ENCODE measurements around the gene MRRF. TPM values are rescaled to one million over a fixed set of nuclear protein-coding genes. Genes with fewer than 3 reads are reported as not detected.
A peak's percentile ranks its signal among the peaks of the same experiment; 100 is the strongest.
"Not testable (repeated sequence)": the region's sequence is repeated elsewhere in the genome, so short reads cannot be mapped to it uniquely, and the experiment has no call there.

Gene MRRF
- total RNA-seq, 1 donor from 2014 or later: 27.4 TPM

DNA sequence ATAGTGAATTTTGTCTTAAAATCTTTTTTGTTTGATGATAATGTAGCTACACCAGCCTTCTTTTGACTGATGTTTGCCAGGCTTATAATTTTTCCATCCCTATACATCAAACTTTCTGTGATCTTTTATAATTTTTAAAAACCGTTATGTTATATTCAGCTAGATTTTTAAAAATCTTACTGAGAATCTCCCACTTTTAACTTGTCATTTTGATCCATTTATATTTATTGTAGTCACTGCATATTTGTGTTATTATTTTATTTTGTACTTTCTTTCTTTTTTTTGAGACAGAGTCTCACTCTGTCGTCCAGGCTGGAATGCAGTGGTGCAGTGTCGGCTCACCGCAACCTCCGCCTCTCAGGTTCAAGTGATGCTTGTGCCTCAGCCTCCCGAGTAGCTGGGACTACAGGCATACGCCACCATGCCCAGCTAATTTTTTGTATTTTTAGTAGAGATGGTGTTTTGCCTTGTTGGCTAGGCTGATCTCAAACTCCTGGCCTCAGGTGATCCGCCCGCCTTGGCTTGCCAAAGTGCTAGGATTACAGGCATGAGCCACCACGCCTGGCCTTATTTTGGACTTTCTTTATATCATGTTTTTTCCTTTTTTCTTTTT, 12.7 kb downstream of the MRRF start:
- no peak for DNase-seq

DNA sequence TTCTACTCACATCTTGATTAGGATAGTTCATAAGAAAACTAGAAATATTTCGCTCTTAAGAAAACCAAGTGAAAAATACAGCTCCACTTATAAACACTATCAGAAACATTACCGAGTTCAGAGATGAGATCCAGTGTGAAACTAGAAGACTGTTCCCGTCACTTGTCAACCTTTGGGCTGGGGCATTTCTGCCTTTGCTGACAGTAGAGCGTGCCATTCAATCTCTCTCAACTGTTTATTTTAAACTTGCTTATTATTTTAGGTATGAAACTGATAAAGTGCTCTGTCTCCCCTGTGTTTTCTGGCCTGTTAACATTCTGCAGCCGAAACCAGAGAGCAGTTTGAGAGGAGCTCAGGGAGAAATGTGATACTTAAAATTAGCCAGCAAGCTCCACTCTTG, 16.7 kb downstream of the MRRF start:
- no peak for DNase-seq

DNA sequence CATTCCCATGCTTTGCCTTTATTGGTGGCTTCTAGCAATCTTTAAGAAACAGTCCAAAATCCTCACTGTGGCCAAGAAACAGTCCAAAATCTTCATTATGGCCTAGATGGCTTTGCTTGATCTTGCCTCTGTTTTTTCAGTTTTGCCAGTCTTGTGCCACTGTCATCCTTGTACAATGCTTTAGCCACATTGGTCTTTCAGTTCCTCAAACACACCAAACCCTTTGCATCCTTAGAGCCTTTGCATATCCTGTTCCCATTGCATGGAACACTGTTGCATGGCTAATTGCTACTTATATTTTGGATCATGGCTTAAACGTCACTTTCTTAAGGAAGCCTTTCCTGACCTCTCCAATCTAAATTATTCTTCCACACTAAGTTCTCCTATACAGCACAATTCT, 22.1 kb downstream of the MRRF start:
- no peak for DNase-seq

DNA sequence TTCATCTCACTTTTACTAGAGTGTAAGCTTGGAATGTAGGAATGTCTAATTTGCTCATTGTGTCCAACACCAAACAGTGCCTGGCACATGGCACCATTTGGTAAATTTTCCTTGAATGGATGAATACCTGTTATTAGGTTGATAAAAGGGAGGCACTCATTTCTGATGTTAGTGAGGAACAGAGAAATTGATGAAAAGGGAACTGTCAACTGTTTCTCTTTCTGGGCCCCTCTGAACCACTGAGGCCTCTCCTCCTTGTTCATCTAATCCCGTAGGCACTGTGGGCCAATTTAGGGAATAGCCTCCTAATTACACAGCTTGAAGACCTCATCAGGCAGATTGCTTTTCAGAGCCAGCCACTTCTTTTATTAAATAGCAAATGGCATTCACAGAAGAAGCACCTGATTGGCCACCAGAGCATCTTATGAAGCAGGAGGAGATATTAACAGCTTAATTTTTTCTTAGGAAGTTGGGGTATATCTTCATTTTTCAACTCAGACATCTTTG, 22.6 kb downstream of the MRRF start:
- no peak for DNase-seq

DNA sequence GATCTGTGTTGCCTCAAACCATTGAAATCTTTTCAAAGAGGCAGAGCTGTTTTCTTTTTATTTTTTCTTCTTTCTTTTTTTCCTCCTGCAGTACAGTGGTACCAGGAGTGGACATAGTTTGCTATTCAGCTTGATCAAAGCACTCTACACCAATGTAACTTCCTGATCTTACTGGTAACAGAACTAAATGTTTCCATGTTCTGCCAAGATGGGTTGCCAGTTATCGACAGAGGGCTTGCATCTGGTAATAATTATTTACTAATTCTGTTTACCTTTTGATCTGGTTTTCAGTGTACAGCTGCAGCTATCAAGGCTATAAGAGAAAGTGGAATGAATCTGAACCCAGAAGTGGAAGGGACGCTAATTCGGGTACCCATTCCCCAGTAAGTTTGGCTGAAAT, 26.8 kb downstream of the MRRF start:
- DNase-seq: no peak

DNA sequence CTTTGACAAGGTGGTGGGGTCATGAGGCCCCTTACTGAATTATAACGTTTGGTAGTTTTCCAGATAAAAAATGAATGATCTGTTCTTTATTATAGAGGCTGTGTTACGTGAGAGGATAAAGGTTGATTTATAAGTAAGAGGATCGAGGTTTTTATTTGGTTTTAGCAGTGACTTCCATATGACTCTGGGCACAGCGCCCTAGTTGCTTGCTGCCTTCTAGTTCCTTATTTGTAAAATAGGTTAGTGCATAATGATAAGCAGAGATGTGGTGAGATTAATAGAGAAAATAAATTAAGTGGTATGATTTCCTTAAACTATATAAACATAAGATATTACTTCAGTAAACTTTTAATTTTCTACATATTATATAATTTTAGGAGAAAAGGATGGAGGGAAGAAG, 29.8 kb downstream of the MRRF start:
- no peak for DNase-seq

DNA sequence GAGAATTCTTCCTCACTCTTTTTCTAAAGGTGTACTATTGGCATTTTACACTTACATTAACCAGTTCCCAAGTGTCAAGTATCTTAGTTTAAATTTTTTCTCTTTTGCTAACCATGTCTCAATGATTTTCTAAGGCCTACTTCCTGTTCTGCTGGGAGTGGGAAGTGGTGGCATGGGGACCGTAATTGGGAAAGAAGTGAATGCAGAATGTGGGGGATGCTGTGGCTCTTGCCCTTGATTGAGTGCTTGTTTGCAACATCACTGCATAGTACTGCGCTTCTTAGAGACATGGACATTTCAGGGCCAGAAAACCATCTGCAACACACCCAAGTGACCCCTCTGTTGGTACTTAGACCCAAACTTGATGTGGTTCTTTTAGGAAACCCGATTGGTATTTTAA, 32.8 kb downstream of the MRRF start:
- no peak for DNase-seq

DNA sequence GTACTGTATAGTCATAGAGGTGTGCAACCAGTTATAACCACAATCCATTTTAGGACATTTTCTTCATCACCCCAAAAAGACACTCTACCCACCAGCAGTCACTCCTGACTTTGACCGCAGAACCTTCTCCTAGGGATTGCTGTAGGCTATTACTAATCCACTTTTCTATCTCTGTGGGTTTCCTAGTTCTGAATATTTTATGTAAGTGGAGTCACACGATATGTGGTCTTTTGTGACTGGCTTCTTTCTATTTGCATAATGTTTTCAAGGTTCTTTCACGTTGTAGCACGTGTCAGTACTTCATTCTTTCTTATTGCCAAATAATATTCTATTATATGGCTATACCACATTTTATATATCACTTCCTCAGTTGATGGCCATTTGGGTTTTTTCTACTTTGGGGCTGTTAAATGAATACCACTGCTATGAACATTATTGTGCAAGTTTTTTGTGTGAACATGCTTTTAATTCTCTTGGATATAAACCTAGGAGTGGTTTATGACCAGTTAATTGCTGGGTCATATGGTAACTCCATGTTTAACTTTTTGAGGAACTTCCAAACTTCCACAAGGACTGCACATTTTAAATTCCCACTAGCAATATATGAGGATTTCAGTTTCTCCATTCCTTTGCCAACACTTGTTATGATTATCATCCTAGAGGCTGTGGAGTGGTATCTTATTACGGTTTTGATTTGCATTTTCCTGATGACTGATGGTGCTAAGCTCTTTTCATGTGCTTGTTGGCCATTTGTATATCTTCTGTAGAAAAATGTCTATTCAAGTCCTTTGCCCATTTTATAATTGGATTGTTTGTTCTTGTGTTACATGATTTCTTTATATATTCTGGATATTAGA, 37.8 kb downstream of the MRRF start:
- no peak for DNase-seq

DNA sequence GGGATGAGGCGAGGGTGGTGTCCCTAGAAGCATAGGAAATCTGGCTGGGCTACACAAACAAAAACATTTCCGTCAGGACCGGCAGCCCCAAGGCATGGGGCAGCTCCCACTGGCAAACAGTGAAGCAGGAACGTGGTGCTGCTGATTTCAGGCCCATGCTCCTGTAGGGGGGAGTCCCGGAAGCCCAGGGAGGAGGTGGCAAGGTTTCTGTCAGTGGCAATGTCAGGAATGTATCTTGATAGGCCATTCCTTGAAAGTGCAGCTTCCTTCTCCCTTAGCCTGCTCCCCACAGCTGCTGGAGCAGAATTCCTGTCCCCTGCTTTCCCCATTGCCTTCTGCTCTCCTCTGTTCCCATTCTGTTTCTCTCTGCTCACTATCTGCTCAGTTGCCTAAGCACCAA, 42.4 kb downstream of the MRRF start:
- no peak for DNase-seq

DNA sequence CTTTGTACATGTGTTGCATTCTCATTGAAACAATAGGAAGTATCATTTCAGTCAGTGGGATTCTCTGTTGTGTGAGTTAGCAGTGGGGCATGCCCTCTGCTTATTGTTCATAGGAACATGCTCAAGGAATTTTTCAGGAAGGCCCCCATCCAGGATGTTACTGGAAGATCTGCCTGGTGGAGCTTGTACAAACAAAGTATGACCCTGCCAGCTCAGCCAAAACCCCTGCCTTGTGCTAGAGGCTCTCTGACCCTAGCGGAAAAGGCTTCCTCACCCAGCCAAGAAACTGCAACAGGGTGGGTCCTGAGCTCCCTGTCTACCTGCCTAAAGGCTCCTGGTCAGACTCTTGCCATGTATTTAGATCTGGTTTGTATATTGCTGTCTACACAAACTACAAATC, 43.2 kb downstream of the MRRF start:
- DNase-seq: peak; percentile 14

DNA sequence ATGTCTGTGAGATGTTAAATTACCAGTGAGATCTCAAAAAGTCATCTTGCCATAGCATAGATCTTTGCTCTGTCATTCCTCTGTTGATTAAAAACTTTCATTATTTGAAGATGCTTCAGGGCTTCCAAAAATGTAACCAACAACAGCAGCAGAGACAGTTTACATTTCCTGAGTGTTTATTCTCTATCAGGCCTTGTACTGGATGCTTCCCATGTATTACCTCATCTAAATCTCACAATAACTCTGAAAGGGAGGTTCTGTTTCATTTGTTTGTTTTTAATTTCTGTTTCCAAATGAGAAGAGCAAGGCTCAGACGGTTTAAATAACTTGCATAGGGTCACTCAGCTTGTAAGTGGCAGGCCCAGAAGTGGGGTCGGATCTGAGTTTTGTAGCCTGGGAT, 45.2 kb downstream of the MRRF start:
- DNase-seq: peak; percentile 33

DNA sequence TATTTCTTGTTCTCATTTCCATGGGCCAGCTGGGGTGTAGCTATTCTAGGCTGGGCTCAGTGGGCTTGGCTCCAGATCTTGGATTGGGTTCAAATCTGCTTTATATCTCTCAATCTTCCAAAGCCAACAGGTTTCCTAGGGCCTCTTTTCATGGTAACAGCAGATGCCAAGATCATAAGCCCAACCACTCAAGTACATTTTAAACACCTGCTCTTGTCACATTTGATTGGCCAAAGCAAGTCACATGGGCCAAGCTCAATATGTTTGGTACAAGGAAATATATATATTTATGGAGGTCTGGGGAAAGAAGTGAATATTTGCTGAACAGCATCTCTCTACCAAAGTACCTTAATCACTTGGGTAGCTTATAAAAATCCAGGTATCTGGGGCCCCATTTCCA, 49.5 kb downstream of the MRRF start:
- no peak for DNase-seq

DNA sequence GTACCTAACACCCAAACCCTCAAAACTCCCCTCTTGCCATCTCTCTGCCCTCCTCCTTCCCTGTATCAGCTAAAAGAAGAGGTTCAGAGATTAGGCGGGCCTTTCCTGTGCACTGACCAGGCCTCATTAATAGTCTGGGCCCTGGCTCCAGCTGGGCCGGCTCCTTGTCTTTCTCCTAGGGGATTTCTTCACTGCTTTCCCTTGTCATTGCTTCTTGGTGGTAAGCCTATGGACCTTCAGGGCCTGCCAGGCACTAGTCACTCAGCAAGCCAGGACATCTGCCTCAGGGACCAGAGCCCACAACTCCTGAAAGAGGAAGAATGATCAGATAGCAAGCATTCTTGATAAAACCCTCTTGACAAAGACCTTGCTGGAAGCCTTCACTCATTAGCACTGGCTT, 50.9 kb downstream of the MRRF start:
- no peak for DNase-seq

DNA sequence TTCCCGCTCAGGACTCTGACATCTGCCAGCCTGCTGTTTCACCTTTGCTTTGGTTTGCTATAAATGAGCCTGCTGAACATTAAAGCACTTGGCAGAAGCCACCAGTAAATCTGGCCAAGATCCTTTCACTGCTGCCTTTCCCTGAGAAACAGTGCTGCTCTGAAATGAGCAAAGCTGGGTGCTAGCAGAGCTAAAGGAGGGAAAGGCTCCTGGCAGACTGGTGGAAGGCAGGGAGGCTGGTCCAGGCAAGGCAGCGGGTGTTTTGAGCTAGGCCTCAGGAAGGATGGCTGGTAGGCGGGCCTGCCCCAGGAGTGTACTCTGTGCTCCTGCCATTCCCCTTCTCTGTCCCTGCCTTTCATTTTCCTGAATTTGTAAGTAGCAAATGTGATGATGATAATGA, 53.6 kb downstream of the MRRF start:
- DNase-seq: peak; percentile 27

DNA sequence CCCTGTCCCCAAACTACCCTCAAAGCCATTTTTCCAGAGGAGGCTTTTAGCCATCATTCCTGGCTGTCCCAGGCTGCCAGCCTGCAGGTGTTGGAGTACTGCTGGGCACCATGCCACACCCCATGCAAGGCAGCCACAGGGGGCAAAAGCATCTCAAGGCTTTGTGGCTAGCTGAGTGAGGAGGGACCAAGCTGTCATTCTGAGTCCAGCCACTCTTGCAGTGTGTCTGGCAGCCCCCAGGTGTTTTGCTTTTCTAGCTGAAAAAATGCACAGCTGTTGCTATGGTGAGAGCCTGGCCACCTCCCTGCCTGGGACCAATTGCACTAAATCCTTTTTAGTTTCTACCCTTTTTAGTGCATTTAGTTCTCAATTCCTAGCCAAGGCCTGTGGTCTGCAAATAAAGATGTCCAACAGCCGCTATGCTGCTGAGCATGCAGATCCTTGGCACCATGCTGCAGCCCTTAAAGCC, 55.8 kb downstream of the MRRF start:
- no peak for DNase-seq

DNA sequence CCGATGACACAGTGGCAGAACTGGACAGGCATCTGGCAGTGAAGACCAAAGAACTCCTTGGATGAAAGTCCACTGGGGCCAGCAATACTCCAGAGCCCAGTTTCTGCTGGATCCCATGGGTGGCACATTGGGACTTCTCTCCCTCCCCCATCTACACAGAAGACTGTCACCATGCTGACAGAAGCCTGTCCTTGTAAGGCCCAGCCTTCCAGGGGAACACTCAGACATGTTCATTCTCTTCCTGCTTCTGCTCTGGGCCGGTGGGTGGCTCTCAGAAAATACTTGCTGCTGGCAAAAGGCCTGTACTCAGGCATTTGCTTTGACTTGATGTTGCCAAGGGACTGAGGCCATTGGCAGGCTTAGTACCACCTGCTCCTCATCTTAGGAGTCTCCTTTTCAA, 57.9 kb downstream of the MRRF start:
- no peak for DNase-seq

DNA sequence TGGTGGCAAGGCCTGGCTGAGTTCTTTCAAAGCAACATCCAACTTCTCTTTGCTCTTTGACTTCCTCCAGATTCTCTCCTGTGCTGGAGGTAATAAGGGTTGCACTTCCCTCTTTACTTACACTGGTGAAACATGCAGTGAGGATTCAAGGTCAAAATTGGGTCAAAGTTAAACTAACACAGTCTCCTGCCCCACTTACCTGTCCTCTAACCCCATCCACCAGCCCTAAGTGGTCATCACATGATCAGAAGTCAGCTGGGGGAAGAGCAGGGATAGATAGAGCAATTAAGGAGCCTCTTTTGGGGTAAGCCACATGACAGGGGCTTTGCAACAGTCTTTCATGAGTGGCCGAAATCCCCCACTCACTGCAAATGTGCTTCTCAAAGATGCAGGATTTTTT, 60.0 kb downstream of the MRRF start:
- DNase-seq: not testable (repeated sequence)

DNA sequence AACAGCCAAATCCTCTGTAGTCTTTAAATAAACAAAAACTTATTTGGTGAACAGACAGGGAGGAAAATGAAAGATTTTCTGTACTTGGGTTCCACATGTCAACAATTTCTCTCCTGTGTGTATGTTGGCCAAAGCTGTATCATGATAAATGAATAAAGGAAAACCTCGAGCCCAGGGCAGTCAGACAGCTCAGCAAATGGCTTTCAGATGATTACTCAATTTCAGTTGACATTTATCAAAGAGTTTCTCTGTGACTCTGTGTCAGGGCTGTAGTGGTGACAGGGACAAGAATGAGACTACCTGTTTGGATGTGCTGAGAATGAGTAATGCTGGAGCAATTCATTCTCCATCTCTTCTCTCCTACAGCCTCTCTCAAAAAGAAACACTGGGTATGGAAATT, 60.4 kb downstream of the MRRF start:
- no peak for DNase-seq

DNA sequence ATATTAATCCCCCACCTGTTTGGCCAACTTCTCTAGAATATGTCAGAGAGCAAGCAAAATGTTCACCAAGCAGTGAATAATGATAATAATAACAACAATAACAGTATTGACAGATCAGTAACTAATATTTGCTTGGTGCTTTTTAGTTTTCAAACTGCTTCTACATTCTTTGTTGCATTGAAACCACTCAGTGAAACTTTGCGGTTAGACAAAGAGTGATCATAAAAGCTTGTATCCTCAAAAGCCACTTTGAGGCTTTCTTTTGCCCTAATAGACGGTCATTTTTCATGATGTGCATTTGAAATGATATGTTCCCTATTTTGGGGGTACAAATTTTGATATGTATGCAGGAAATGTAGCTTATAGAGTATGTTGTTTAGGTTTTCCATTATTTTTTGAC, 62.5 kb downstream of the MRRF start:
- DNase-seq: no peak

DNA sequence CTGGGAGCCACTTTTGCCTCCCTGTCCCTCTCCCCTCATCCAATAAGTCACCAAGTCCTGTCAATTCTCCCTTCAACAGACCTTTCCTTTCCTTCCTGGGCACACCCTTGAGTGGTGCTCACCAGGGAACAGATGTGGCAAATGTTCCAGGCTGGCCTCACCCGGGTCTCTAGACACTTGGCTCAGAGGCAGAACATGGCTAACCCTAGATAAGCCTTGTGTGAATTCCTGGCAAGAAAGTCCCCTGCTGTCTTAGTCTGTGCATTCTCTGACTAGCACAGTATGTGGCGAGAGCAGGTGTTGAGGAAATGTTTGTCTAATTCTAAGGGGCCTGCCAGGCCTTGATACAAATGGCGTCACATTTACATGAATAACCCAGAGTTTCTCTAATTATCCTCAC, 64.9 kb downstream of the MRRF start:
- DNase-seq: no peak

DNA sequence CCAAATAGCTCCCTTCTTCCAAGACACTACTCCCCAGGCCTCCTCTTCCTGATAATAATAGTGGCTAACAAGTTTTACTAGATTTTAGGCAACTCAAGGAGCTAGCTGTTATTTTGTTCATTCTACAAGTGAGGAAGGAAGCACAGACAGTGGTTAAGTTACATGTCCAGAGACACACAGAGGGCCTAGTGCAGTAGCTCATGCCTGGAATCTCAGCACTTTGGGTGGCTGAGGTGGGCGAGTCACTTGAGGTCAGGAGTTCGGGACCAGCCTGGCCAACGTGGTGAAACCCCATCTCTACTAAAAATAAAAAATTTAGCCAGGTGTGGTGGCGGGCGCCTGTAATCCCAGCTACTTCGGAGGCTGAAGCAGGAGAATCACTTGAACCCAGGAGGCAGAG, 65.8 kb downstream of the MRRF start:
- DNase-seq: not testable (repeated sequence)

DNA sequence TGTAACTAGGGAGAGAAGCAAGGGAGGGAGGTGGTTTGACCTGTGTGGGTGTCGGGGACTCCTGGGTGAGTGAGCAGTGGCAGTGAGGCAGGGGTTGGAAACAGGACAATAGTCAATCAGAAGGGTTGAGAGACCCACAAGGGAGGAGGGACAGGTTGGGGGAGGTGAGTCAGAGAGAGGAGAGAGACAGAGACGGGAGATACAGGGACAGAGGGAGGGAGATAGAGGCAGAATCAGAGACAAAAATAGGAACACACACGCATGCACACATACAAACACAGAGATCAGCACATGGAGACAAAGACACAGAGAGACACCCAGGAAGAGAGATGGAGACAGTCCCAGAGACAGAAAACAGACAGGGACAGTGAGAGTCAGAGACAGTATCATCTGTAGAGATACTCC, 66.8 kb downstream of the MRRF start:
- DNase-seq: no peak

DNA sequence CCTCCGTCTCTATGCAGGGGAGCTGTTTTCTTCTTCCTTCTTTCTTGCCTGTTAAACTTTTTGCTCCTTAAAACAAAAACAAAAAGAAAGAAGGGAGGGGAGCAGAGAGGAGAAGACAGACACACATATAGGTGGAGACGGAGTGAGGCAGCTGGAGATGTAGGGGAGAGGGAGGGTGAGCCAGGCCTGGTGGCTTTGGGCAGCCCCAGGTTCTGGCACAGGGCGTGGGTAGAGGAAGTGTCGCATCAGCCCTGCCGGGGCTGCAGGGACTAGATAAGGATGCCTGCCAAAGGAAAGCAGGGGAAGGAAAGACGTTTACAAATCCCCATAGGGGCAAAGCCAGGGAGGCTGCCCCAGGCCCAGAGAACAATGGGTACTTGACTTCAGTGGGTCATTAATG, 67.4 kb downstream of the MRRF start:
- no peak for DNase-seq

DNA sequence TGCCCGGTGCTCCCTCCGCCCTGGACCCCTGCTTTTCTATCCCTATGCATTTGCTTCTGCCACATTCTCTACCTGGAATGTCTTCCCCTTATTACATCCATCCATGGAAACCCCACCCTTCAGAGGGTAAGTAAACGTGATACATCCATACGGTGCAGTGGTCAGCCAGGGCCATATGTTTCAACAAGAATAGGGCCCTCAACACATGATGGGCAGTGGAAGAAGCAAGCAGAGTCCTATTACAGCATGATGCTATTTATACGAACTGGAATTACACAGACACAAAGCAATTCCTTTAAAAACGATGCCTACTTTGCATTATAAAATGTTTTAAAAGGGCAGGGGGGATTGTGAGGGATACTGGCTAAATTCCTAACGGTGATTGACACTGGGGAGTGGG, 68.0 kb downstream of the MRRF start:
- DNase-seq: no peak
